Keratinocyte (primary cell): Measurements from ENCODE around the gene JAG2. TPM values are rescaled to one million over a fixed set of nuclear protein-coding genes. Genes with fewer than 3 reads are reported as not detected.

Experiments
- DNase-seq: peaks from one replicate; pipeline ENCODE4 v3.0.0-alpha.2; 2011; ENCODE audit warnings: low read depth, missing footprints, low spot score
- FAIRE-seq: peaks from 2 replicates; lab custom pipeline; 2011; peaks lifted over from hg19 to GRCh38; lab: Jason Lieb, UNC
- H2AFZ ChIP-seq: 2 replicates; pipeline ENCODE4 v1.6.0; 2012; ENCODE audit warnings: low read length, control low read depth, inconsistent platforms; ENCODE audit not compliant: control insufficient read depth
- H3K27ac ChIP-seq: 2 replicates; pipeline ENCODE4 v1.5.1; 2011; ENCODE audit warnings: low read length; ENCODE audit not compliant: control insufficient read depth, insufficient read depth
- H3K27me3 ChIP-seq: 3 replicates; pipeline ENCODE4 v1.6.0; 2011; ENCODE audit warnings: low read length; ENCODE audit not compliant: control insufficient read depth, insufficient read depth; ENCODE audit errors: extremely low read depth
- H3K36me3 ChIP-seq, 2 experiments: 2 replicates in 1 of 2; 3 replicates in 1 of 2; pipeline ENCODE4 v1.5.1; 2011; ENCODE audit warnings: low read length in 2 of 2, mild to moderate bottlenecking in 1 of 2; ENCODE audit not compliant: control insufficient read depth in 2 of 2, insufficient read depth in 2 of 2; ENCODE audit errors: extremely low read depth in 1 of 2
- H3K4me1 ChIP-seq: 3 replicates; pipeline ENCODE4 v1.5.1; 2011; ENCODE audit warnings: low read length; ENCODE audit not compliant: control insufficient read depth, insufficient read depth; ENCODE audit errors: extremely low read depth
- H3K4me2 ChIP-seq: 3 replicates; pipeline ENCODE4 v1.6.0; 2011; ENCODE audit warnings: low read depth, low read length; ENCODE audit not compliant: control insufficient read depth, insufficient read depth; ENCODE audit errors: extremely low read depth
- H3K4me3 ChIP-seq, 3 experiments: fragments of 200-600 bp in 1 of 3; sonication (generic) in 1 of 3; 2 replicates in 2 of 3; 3 replicates in 1 of 3; pipeline ENCODE4 v1.5.1; 2011 to 2016; ENCODE audit warnings: low read length in 3 of 3, mild to moderate bottlenecking in 3 of 3, control low read depth in 2 of 3, inconsistent platforms in 1 of 3, low read depth in 1 of 3, mixed read lengths in 1 of 3, mixed run types in 1 of 3, moderate library complexity in 1 of 3; ENCODE audit not compliant: control insufficient read depth in 2 of 3, insufficient read depth in 2 of 3; ENCODE audit errors: extremely low read depth in 1 of 3
- H3K79me2 ChIP-seq: 2 replicates; pipeline ENCODE4 v1.6.0; 2012; ENCODE audit warnings: low read length; ENCODE audit not compliant: control insufficient read depth, insufficient read depth
- H3K9ac ChIP-seq: 3 replicates; pipeline ENCODE4 v1.6.0; 2011; ENCODE audit warnings: low read length; ENCODE audit not compliant: control insufficient read depth, insufficient read depth; ENCODE audit errors: extremely low read depth
- H3K9me1 ChIP-seq: 3 replicates; pipeline ENCODE4 v1.6.0; 2011; ENCODE audit warnings: low read length; ENCODE audit not compliant: control insufficient read depth, insufficient read depth; ENCODE audit errors: extremely low read depth
- H3K9me3 ChIP-seq: 2 replicates; pipeline ENCODE4 v1.5.1; 2012; ENCODE audit warnings: low read depth, low read length; ENCODE audit not compliant: control insufficient read depth
- H4K20me1 ChIP-seq: 3 replicates; pipeline ENCODE4 v1.6.0; 2011; ENCODE audit warnings: low read length; ENCODE audit not compliant: control insufficient read depth, insufficient read depth; ENCODE audit errors: extremely low read depth
- EZH2 ChIP-seq: IDR thresholded peaks from one replicate; pipeline ENCODE4 v1.6.1; 2012; ENCODE audit warnings: inconsistent platforms, mild to moderate bottlenecking, low read length, moderate library complexity
- dilution Hi-C: fragments of 300-500 bp; cut with MboI; formaldehyde crosslinking; loops from one replicate; pipeline ENCODE4 v1.7.0; 2020; ENCODE audit warnings: low sequenced_read_pairs; ENCODE audit not compliant: extremely low pct_ligation_motif_present
- polyA plus RNA-seq, 5 experiments: library from polyadenylated mRNA; depleted of rRNA in 3 of 5; stranded (reverse) in 3 of 5; stranded (forward) in 1 of 5; unstranded in 1 of 5; fragments of >200 nt; gene quantifications; 1 replicate in 1 of 5; 2 replicates in 3 of 5; 3 replicates in 1 of 5; pipeline versions ENCODE4 v1.2.1 to v1.2.3, GENCODE V29; 2011 to 2012; ENCODE audit warnings: missing spikeins in 2 of 5, low read depth in 1 of 5, low replicate concordance in 1 of 5
- TF ChIP-seq, protein P1 (sequence below), 3 experiments: IDR thresholded peaks in 1 of 3; conservative IDR thresholded peaks in 1 of 3; optimal IDR thresholded peaks in 1 of 3; 2 replicates in 2 of 3; 3 replicates in 1 of 3; pipeline versions ENCODE3 to v1.5.1; 2011; ENCODE audit warnings: low read length in 3 of 3, mild to moderate bottlenecking in 3 of 3, moderate library complexity in 2 of 3, control low read depth in 1 of 3, inconsistent platforms in 1 of 3; ENCODE audit not compliant: insufficient read depth in 2 of 3; ENCODE audit errors: extremely low read depth in 1 of 3

Gene JAG2
- polyA plus RNA-seq, 1 donor (not counting 4 experiments of a cell fraction or from before 2014, with no cell fraction given) = 28.3 TPM

DNA sequence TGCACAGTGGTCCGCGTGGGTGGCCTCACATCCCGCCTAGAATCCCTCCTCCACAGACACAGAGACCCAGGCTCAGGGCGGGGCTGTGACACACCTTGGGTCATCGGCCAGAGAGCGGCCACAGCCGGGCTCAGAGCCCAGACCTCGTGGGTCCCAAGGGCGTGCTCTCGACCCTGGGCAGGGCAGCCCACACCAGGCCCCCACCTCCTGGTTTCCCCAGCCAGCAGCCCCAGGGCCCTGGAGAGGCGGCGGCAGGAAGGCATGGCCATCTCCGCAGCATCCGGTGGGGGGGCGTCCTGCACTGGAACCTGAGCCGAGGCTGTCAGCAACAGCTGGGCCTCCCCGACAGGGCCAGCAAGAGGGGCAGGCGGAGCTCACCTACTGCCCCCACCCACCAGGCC, 15.2 kb downstream of the JAG2 start:
- Histone ChIP-seq H3K4me1 (no peaks in the 10 kb centered on the region), H3K9me3 (no peaks in the 10 kb centered on the region), H4K20me1 (peaks cover 20% of the 10 kb centered on the region), H3K9me1 (no peaks in the 10 kb centered on the region), H3K36me3 (peaks cover 10 to 22% of the 10 kb centered on the region in 2 experiments), H3K27me3 (no peaks in the 10 kb centered on the region), H3K9ac (no peak overlapping the region), H3K79me2 (peaks cover 22% of the 10 kb centered on the region), H3K4me2 (no peak overlapping the region), H3K4me3 (no peak overlapping the region), H2AFZ (no peak overlapping the region), H3K27ac (no peak overlapping the region)
- no peak for DNase-seq
- FAIRE-seq = no peak
- TF ChIP-seq, protein P1, sequence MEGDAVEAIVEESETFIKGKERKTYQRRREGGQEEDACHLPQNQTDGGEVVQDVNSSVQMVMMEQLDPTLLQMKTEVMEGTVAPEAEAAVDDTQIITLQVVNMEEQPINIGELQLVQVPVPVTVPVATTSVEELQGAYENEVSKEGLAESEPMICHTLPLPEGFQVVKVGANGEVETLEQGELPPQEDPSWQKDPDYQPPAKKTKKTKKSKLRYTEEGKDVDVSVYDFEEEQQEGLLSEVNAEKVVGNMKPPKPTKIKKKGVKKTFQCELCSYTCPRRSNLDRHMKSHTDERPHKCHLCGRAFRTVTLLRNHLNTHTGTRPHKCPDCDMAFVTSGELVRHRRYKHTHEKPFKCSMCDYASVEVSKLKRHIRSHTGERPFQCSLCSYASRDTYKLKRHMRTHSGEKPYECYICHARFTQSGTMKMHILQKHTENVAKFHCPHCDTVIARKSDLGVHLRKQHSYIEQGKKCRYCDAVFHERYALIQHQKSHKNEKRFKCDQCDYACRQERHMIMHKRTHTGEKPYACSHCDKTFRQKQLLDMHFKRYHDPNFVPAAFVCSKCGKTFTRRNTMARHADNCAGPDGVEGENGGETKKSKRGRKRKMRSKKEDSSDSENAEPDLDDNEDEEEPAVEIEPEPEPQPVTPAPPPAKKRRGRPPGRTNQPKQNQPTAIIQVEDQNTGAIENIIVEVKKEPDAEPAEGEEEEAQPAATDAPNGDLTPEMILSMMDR (optimal IDR thresholded peaks at IDR 0.05 in 1 of 3, IDR thresholded peaks at IDR 0.05 in 1 of 3, conservative IDR thresholded peaks at IDR 0.05 in 1 of 3; ENCODE audit: extremely low read depth in 1 of 3, insufficient read depth in 2 of 3, low read length in 3 of 3) = no peak
- TF ChIP-seq EZH2 = no peak
- dilution Hi-C loops = no loop called here

DNA sequence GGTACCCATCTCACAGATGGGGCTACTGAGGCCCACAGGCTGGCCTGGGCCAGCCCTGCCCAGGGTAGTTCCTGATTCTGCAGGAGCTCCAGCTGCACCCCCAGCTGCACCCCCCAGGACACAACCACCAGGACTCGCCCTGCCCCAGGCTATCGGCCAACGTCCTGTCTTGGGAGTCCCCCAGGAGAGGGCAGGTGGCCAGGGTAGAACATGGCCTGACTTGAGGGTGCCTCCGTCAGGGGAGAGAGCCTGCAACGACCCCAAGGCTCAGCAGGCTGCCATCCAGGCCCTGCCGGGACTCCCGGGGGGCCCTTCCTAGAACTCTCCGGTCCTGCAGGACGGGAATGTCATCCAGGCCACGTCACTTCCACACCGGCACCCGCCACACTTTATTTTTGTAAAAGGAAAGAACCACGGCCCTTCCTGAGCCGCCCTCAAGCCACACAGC, 15.8 kb downstream of the JAG2 start:
- Histone ChIP-seq H2AFZ (no peak overlapping the region), H3K9me3 (no peaks in the 10 kb centered on the region), H4K20me1 (peaks cover 17% of the 10 kb centered on the region), H3K27me3 (no peaks in the 10 kb centered on the region), H3K4me1 (no peaks in the 10 kb centered on the region), H3K4me2 (no peak overlapping the region), H3K27ac (no peak overlapping the region), H3K9ac (no peak overlapping the region), H3K79me2 (peaks cover 17% of the 10 kb centered on the region), H3K9me1 (no peaks in the 10 kb centered on the region), H3K4me3 (no peak overlapping the region), H3K36me3 (peaks cover 9 to 22% of the 10 kb centered on the region in 2 experiments)
- FAIRE-seq (no peak), DNase-seq (no peak)
- dilution Hi-C loops = no loop called here
- no peak for TF ChIP-seq EZH2
- TF ChIP-seq, protein P1 (optimal IDR thresholded peaks at IDR 0.05 in 1 of 3, IDR thresholded peaks at IDR 0.05 in 1 of 3, conservative IDR thresholded peaks at IDR 0.05 in 1 of 3; ENCODE audit: extremely low read depth in 1 of 3, insufficient read depth in 2 of 3, low read length in 3 of 3) = no peak
